CD4-positive, alpha-beta T cell treated with Interleukin-6 for 4 hours (primary cell): ENCODE results near the gene LCN12.
A peak's percentile ranks its signal among the peaks of the same experiment; 100 is the strongest.

ENCODE experiments used
- DNase-seq: peaks from one replicate; pipeline ENCODE4 v3.0.0-alpha.2; 2020; ENCODE audit warnings: mixed read lengths

LCN12 gene

GRCh38 chr9:136974817-136975535 lies 22.9 kb downstream of the LCN12 start:
- peak; percentile 45 for DNase-seq

DNA sequence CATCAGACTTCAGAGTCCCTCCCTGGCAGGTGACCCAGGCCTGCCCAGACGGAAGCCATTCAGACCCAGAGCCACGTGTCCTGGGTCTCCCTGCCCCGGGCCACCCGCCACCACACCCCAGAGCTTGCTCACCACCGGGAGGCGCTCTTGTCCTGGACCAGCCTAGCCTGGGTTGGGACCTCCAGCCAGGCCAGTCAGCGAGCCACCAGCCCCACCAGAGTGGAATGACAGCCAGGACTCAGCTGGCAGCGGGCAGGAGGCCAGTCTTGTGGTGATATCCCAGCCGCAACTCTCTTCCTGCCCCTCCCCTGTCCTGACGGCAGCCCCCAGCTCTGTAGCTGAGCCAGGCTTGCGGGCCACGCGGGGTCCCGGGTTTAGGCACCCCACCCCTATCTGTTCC lies 23.6 kb downstream of the LCN12 start:
- peak; percentile 37 for DNase-seq

DNA sequence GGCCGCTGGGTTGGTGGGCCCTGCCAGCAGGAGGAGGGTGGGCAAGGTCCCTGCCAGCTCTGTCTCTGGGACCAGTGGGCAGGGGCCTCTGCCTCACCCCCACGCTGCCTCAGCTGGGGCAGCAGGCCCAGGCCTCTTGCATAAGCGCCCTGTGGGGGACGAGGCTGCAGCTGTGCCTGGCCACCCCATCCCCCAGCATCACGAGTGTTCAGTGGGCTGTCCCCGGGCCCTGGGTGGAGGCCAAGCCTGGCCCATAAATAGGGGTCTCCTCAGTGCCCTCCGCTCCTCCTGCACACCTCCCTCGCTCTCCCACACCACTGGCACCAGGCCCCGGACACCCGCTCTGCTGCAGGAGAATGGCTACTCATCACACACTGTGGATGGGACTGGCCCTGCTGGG lies 25.1 kb downstream of the LCN12 start, which contains the start of gene PTGDS:
PTGDS (plus strand) TSS at position 282 of the 400 bp plus-strand sequence; CDS start at position 357, 75 bp downstream.
- DNase-seq = no peak

GRCh38 chr9:136977649-136978072 lies 25.6 kb downstream of the LCN12 start:
- no peak for DNase-seq

DNA sequence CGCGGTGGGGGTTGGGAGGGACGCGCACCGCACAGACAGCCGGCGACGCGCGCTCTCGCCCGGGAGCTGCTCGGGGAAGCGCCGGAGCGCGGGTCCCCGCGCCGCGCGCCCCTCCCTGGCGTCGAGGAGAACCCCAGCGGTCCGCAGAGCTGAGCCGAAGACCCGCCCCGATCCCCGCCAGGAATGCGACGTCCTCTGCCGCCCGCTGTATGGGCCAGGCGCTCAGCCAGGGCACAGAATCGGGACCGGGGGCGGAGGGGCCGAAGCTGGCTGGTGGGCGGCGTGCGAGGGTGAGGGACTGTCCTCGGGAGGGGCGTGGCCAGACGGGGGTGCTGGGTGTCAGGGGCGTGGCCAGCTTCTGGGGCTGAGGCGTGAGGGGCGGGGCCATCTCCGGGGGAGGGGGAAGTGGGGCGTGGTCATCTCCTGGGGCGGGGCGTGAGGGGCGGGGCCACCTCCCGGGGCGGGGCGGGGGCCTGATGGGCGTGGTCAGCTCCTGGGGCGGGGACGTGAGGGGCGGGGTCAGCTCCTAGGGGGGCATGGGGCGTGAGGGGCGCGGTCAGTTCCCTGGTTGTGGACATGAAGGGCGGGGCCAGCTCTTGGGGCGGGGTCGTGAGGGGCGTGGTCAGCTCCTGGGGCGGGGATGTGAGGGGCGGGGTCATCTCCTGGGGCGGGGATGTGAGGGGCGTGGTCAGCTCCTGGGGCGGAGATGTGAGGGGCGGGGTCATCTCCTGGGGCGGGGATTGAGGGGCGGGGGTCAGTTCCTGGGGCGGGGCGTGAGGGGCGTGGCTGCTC lies 26.2 kb downstream of the LCN12 start:
- DNase-seq = peak; percentile 64

DNA sequence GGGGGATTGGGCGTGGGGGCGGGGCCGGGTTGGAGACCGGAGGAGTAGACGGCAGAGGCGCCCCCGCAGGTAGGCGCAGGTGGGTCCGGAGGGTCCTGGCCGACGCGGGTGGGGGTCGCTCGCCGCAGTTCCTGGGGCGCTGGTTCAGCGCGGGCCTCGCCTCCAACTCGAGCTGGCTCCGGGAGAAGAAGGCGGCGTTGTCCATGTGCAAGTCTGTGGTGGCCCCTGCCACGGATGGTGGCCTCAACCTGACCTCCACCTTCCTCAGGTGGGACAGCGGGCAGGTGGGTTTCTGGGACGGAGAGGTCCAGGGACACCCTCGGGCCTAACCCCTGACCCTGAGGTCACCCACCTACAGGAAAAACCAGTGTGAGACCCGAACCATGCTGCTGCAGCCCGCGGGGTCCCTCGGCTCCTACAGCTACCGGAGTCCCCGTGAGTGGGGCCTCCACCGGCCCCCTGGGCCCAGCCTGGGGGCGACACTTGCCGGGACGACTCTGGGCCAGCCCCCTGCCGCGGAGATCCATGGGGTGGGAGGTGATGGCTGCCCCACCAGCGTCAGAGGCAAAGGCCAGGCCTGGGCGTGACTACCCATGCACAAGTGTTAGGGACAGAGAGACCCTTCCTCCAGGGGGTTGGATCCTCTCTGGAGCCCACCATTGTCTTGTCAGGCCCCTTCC lies 26.9 kb downstream of the LCN12 start:
- DNase-seq = no peak

GRCh38 chr9:136979769-136980587 lies 27.9 kb downstream of the LCN12 start:
- DNase-seq = no peak

- no peak for DNase-seq
These were observed 28.8 kb downstream of the LCN12 start for GRCh38 chr9:136980669-136981478.

DNA sequence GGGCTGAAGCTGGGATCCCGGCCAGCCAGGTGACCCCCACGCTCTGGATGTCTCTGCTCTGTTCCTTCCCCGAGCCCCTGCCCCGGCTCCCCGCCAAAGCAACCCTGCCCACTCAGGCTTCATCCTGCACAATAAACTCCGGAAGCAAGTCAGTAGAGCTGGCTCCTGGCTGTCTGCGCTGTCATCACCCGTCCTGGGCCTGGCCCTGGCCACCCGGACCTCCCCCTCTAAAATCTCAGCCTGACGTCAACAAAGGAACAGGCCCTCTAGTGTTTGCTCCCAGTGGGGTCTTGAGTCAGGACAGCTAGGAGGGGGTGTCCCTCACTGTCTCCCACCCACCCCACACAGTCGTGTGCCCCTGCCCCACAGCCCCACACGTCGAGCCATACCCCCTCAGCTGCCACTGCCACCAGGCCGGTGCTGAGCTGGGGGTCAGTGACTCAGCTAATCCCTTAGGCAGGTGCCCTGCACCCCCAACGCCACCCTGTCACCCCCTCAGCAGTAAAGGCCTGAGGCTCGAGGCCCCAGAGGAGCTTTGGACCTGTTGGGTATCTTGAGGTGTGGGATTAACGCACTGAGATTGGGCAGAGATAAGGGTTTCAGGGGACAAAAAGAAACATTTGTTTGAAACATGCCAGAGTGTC lies 29.6 kb downstream of the LCN12 start:
- DNase-seq = no peak

DNA sequence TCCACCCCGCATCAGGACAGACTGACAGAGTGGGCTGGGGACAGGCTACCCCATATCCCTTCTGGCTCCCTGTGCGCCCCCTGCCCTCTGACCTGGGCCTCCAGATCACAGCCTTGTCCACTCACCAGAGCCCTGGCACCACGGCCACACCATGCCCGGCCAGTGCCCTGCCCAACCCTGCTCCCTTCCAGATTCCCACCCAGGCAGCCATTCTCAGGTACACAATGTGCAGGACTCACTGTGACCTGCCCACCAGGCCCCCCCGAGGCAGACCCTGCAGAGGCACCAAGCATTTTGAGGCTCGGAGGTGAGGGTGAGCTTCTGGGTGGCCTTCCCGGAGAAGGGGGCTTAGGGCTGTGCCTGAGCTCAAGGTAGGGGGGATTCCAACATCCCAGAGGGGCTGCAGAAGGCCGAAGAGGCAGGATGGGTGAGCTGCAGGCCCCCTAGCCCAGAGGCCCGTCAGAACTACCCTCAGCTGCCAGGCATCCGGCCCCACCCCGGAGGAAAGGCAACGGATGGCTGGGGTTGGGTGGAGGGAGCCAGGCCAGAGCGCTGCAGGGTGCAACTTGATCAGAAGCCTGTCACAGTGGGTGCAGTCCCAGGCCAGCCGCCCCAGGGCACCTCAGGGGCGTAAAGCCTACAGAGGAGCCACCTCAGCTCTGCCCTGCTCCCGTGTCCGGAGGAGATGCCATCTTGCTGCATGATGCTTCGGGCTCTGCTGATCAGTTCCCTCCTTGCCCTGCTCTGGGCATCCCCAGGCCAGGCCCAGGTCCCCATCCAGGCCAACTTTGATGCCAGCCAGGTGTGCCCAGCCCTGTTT lies 30.4 kb downstream of the LCN12 start, which contains the start of gene LCNL1:
LCNL1 (plus strand) TSS at position 762 of the 820 bp plus-strand sequence. CDS start 594 bp downstream, outside the sequence.
- DNase-seq = no peak

- DNase-seq = no peak
These were observed 31.1 kb downstream of the LCN12 start for GRCh38 chr9:136983167-136983566.

DNA sequence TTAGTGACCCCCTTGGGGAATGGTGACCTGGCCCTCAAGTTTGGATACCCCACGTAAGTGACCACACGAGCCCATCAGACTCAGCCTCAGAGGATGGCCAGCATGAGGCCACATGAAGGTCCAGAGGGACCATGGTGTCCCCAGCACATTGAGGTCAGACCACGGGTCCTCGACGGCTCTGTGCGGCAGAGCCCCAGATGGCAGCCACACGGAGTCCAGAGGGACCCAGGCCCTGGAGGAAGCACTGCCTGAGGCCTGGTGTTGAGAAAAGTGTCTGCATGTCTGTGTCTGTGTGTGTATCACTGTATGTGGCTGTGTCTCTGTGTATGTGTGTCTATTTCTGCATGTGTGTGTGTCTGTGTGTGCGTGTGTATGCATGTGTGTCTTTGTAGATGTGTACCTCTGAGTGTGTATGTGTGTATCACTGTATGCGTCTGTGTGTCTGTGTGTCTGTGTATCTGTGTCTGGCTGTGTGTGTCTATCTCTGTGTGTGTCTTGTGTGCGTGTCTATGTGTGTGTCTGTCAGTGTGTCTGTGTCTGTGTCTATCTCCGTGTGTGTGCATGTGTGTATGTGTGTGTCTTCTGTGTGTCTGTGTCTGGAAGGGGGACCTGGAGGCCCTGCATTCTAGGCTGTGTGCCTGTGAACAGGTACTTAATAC lies 31.7 kb downstream of the LCN12 start:
- no peak for DNase-seq

GRCh38 chr9:136984464-136985026 lies 32.5 kb downstream of the LCN12 start:
- no peak for DNase-seq

- peak; percentile 17 for DNase-seq
These were observed 33.0 kb downstream of the LCN12 start for GRCh38 chr9:136985027-136985602.

- no peak for DNase-seq
These were observed 33.8 kb downstream of the LCN12 start for GRCh38 chr9:136985853-136986252.

- DNase-seq = no peak
These were observed 36.8 kb downstream of the LCN12 start for GRCh38 chr9:136988872-136989271.

- DNase-seq = no peak
These were observed 38.3 kb downstream of the LCN12 start for GRCh38 chr9:136990242-136990911.
